Endodermal cell (in vitro differentiated cells): ENCODE data around the gene R3HCC1L. TPM values are rescaled to one million over a fixed set of nuclear protein-coding genes. Genes with fewer than 3 reads are reported as not detected.

Experiments
- DNase-seq: peaks from one replicate; pipeline ENCODE4 v3.0.0-alpha.2; 2017
- H3K27ac ChIP-seq: 2 replicates; pipeline ENCODE4 v1.5.1; 2013; ENCODE audit warnings: mild to moderate bottlenecking, low read depth, low read length, moderate library complexity
- H3K27me3 ChIP-seq: 2 replicates; pipeline ENCODE4 v1.6.1; 2013; ENCODE audit warnings: mild to moderate bottlenecking, low read length, moderate library complexity; ENCODE audit not compliant: insufficient read depth, control insufficient read depth, poor library complexity, severe bottlenecking
- H3K36me3 ChIP-seq: 2 replicates; pipeline ENCODE4 v1.7.0; 2013; ENCODE audit warnings: mild to moderate bottlenecking, low read length, moderate library complexity; ENCODE audit not compliant: control insufficient read depth, insufficient read depth
- H3K4me1 ChIP-seq: one replicate; pipeline ENCODE4 v1.7.0; 2013; ENCODE audit warnings: low read length; ENCODE audit not compliant: control insufficient read depth, insufficient read depth
- H3K4me3 ChIP-seq: 2 replicates; pipeline ENCODE4 v1.5.1; 2013; ENCODE audit warnings: mild to moderate bottlenecking, low read length, moderate library complexity
- H3K9ac ChIP-seq: 2 replicates; pipeline ENCODE4 v1.6.1; 2013; ENCODE audit warnings: mild to moderate bottlenecking, low read length, moderate library complexity; ENCODE audit not compliant: poor library complexity, severe bottlenecking; ENCODE audit errors: extremely low read depth
- H3K9me3 ChIP-seq: 2 replicates; pipeline ENCODE4 v1.6.1; 2013; ENCODE audit warnings: mild to moderate bottlenecking, low read length, moderate library complexity; ENCODE audit not compliant: control insufficient read depth
- H3K27ac Mint-ChIP-seq: 2 replicates; pipeline ENCODE4 v1.8.0; 2020; ENCODE audit warnings: mixed read lengths
- H3K27me3 Mint-ChIP-seq: 2 replicates; pipeline ENCODE4 v1.8.0; 2021; ENCODE audit warnings: mild to moderate bottlenecking, mixed read lengths; ENCODE audit not compliant: insufficient read depth
- H3K36me3 Mint-ChIP-seq: 2 replicates; pipeline ENCODE4 v1.8.0; 2020; ENCODE audit warnings: low read depth, mixed read lengths
- H3K4me1 Mint-ChIP-seq: 2 replicates; pipeline ENCODE4 v1.8.0; 2020; ENCODE audit warnings: mixed read lengths
- H3K4me3 Mint-ChIP-seq: 2 replicates; pipeline ENCODE4 v1.8.0; 2020; ENCODE audit warnings: mild to moderate bottlenecking, moderate library complexity, mixed read lengths
- H3K9me3 Mint-ChIP-seq: 2 replicates; pipeline ENCODE4 v1.8.0; 2020; ENCODE audit warnings: mild to moderate bottlenecking, mixed read lengths
- CTCF ChIP-seq: fragments of 200-600 bp; sonication (generic); conservative IDR thresholded peaks from 2 replicates; pipeline ENCODE4 v1.5.0; 2021; ENCODE audit warnings: antibody characterized with exemption, mild to moderate bottlenecking
- WGBS, 2 experiments: methylation state at CpG; one replicate each; pipeline versions ENCODE4 v1.1.5 to v1.1.7; 2013; ENCODE audit warnings: missing lambda C conversion rate in 2 of 2, mixed read lengths in 1 of 2; ENCODE audit not compliant: insufficient coverage in 1 of 2, insufficient read length in 1 of 2; 5-methylcytosine and 5-hydroxymethylcytosine counted together
- total RNA-seq, 2 donors: library from RNA; stranded (reverse); fragmentation: NEBNext Ultra II Directional in 1 of 2; extraction: Animal tissue kit (Norgen Biotek cat#: 25700) in 1 of 2; gene quantifications; 2 replicates in 1 of 2; 3 replicates in 1 of 2; pipeline ENCODE4 v1.2.1, GENCODE V29; 2021

Gene R3HCC1L
- total RNA-seq, 2 donors from 2014 or later = 16.1 to 18.1 TPM

- Histone ChIP-seq H3K4me1 (peaks cover 7% of the 10 kb centered on the region), H3K27ac (no peak overlapping the region), H3K27me3 (no peaks in the 10 kb centered on the region), H3K9me3 (no peaks in the 10 kb centered on the region), H3K4me3 (no peak overlapping the region), H3K9ac (no peak overlapping the region), H3K36me3 (no peaks in the 10 kb centered on the region)
- TF ChIP-seq CTCF = no peak
- WGBS, 2 experiments = 63 to 78% methylated on average over 5 to 6 of the region's 6 CpGs
- H3K4me1 Mint-ChIP-seq = peaks cover 17% of the 10 kb centered on the region
- H3K27me3 Mint-ChIP-seq = no peaks in the 10 kb centered on the region
- H3K9me3 Mint-ChIP-seq = no peaks in the 10 kb centered on the region
- no peak overlapping the region for H3K27ac Mint-ChIP-seq
- DNase-seq = peak; percentile 54
- H3K36me3 Mint-ChIP-seq = no peaks in the 10 kb centered on the region
- H3K4me3 Mint-ChIP-seq = no peak overlapping the region
Observed at GRCh38 chr10:98098247-98098646, 36.2 kb upstream of the R3HCC1L start.

- TF ChIP-seq CTCF = no peak
- H3K9me3 Mint-ChIP-seq = no peaks in the 10 kb centered on the region
- H3K27ac Mint-ChIP-seq = no peak overlapping the region
- no peak overlapping the region for H3K4me3 Mint-ChIP-seq
- Histone ChIP-seq H3K27ac (no peak overlapping the region), H3K36me3 (no peaks in the 10 kb centered on the region), H3K9me3 (no peaks in the 10 kb centered on the region), H3K4me1 (no peaks in the 10 kb centered on the region), H3K27me3 (no peaks in the 10 kb centered on the region), H3K4me3 (no peak overlapping the region), H3K9ac (no peak overlapping the region)
- DNase-seq = no peak
- no peaks in the 10 kb centered on the region for H3K4me1 Mint-ChIP-seq
- 38 to 68% methylated on average over 2 to 3 of the region's 3 CpGs for WGBS, 2 experiments
- H3K36me3 Mint-ChIP-seq = no peaks in the 10 kb centered on the region
- H3K27me3 Mint-ChIP-seq = no peaks in the 10 kb centered on the region
Observed at GRCh38 chr10:98100476-98100875, 34.0 kb upstream of the R3HCC1L start.

- peak overlapping the region; percentile 14 for H3K4me3 ChIP-seq
- DNase-seq = no peak
- Mint-ChIP-seq H3K4me1 (no peaks in the 10 kb centered on the region), H3K4me3 (no peak overlapping the region), H3K27ac (no peak overlapping the region), H3K9me3 (no peaks in the 10 kb centered on the region), H3K36me3 (no peaks in the 10 kb centered on the region), H3K27me3 (no peaks in the 10 kb centered on the region)
- no peaks in the 10 kb centered on the region for H3K9me3 ChIP-seq
- no peak overlapping the region for H3K27ac ChIP-seq
- 85 to 89% methylated on average over 2 of the region's 2 CpGs for WGBS, 2 experiments
- H3K4me1 ChIP-seq = no peaks in the 10 kb centered on the region
- H3K36me3 ChIP-seq = no peaks in the 10 kb centered on the region
- no peak for TF ChIP-seq CTCF
- no peaks in the 10 kb centered on the region for H3K27me3 ChIP-seq
- no peak overlapping the region for H3K9ac ChIP-seq
Observed at GRCh38 chr10:98101366-98101765, 33.1 kb upstream of the R3HCC1L start.
